GM18520 (cell line): Measurements from ENCODE around the gene SAA4.
"Not testable (repeated sequence)": the region's sequence is repeated elsewhere in the genome, so short reads cannot be mapped to it uniquely, and the experiment has no call there.

Source experiments
- ATAC-seq: cut with Tn5 transposase; IDR thresholded peaks from one replicate; pipeline ENCODE4 v1.9.1; 2021; ENCODE audit not compliant: unreplicated experiment

Gene SAA4

GRCh38 chr11:18191376-18191775 lies 45.2 kb downstream of the SAA4 start:
- no peak for ATAC-seq

- not testable (repeated sequence) for ATAC-seq
Measured at GRCh38 chr11:18189476-18190245, 46.9 kb downstream of the SAA4 start.

- ATAC-seq, result no peak
Measured at GRCh38 chr11:18188796-18189195, 47.8 kb downstream of the SAA4 start.
